H9 (cell line): ENCODE results near the gene GBE1. TPM values are rescaled to one million over a fixed set of nuclear protein-coding genes. Genes with fewer than 3 reads are reported as not detected.

Source experiments
- DNase-seq: peaks from one replicate; pipeline ENCODE4 v3.0.0-alpha.2; 2017
- H2AFZ ChIP-seq: one replicate; pipeline ENCODE4 v1.6.1; 2013; ENCODE audit warnings: mild to moderate bottlenecking, low read length, control low read depth, moderate library complexity
- H2AK5ac ChIP-seq: 2 replicates; pipeline ENCODE4 v1.6.1; 2013; ENCODE audit warnings: low read length, control low read depth, mixed read lengths; ENCODE audit not compliant: insufficient read length
- H2BK120ac ChIP-seq: one replicate; pipeline ENCODE4 v1.6.1; 2013; ENCODE audit warnings: low read depth, mild to moderate bottlenecking, low read length, control low read depth, inconsistent platforms; ENCODE audit not compliant: poor library complexity, severe bottlenecking
- H2BK12ac ChIP-seq: 2 replicates; pipeline ENCODE4 v1.6.1; 2013; ENCODE audit warnings: low read length, control low read depth, mixed read lengths, low read depth; ENCODE audit not compliant: insufficient read length
- H2BK15ac ChIP-seq: 2 replicates; pipeline ENCODE4 v1.6.1; 2013; ENCODE audit warnings: low read depth, low read length, control low read depth
- H2BK20ac ChIP-seq: one replicate; pipeline ENCODE4 v1.6.1; 2013; ENCODE audit warnings: low read depth, mild to moderate bottlenecking, low read length, control low read depth, inconsistent platforms; ENCODE audit not compliant: poor library complexity, severe bottlenecking
- H2BK5ac ChIP-seq: 2 replicates; pipeline ENCODE4 v1.6.1; 2013; ENCODE audit warnings: low read length, control low read depth, mixed read lengths; ENCODE audit not compliant: insufficient read length
- H3K14ac ChIP-seq: 2 replicates; pipeline ENCODE4 v1.6.1; 2013; ENCODE audit warnings: low read length, control low read depth; ENCODE audit not compliant: insufficient read depth
- H3K18ac ChIP-seq: 2 replicates; pipeline ENCODE4 v1.6.1; 2013; ENCODE audit warnings: low read depth, mild to moderate bottlenecking, mixed read lengths, low read length, control low read depth; ENCODE audit not compliant: insufficient read length
- H3K23ac ChIP-seq: 2 replicates; pipeline ENCODE4 v1.6.1; 2013; ENCODE audit warnings: low read length, control low read depth, mixed read lengths, low read depth; ENCODE audit not compliant: insufficient read length
- H3K23me2 ChIP-seq: 2 replicates; pipeline ENCODE4 v1.6.1; 2013; ENCODE audit warnings: low read depth, mild to moderate bottlenecking, mixed read lengths, low read length, control low read depth; ENCODE audit not compliant: insufficient read length, poor library complexity, severe bottlenecking
- H3K27ac ChIP-seq: 2 replicates; pipeline ENCODE4 v1.5.1; 2013; ENCODE audit warnings: low read length, control low read depth, mixed read lengths, low read depth; ENCODE audit not compliant: insufficient read length
- H3K27me3 ChIP-seq: 2 replicates; pipeline ENCODE4 v1.6.1; 2013; ENCODE audit warnings: low read length, control low read depth, inconsistent platforms; ENCODE audit not compliant: insufficient read depth
- H3K4ac ChIP-seq: 2 replicates; pipeline ENCODE4 v1.6.1; 2013; ENCODE audit warnings: low read depth, mild to moderate bottlenecking, control low read depth, inconsistent platforms, low read length, moderate library complexity
- H3K4me1 ChIP-seq: 2 replicates; pipeline ENCODE4 v1.6.1; 2013; ENCODE audit warnings: low read length, control low read depth, inconsistent platforms; ENCODE audit not compliant: insufficient read depth
- H3K4me2 ChIP-seq: 2 replicates; pipeline ENCODE4 v1.6.1; 2013; ENCODE audit warnings: low read length, control low read depth, mixed read lengths; ENCODE audit not compliant: insufficient read length, insufficient read depth
- H3K56ac ChIP-seq: 2 replicates; pipeline ENCODE4 v1.6.1; 2013; ENCODE audit warnings: low read depth, mild to moderate bottlenecking, mixed read lengths, low read length, control low read depth; ENCODE audit not compliant: insufficient read length
- H3K79me1 ChIP-seq: 2 replicates; pipeline ENCODE4 v1.6.1; 2013; ENCODE audit warnings: low read depth, mild to moderate bottlenecking, moderate library complexity, low read length, control low read depth, inconsistent platforms; ENCODE audit not compliant: insufficient read depth, poor library complexity, severe bottlenecking
- H3K79me2 ChIP-seq: 2 replicates; pipeline ENCODE4 v1.6.1; 2013; ENCODE audit warnings: low read length, control low read depth, inconsistent platforms; ENCODE audit not compliant: insufficient read depth
- H3K9ac ChIP-seq: 2 replicates; pipeline ENCODE4 v1.6.1; 2013; ENCODE audit warnings: low read length, control low read depth, mixed read lengths; ENCODE audit not compliant: insufficient read length; ENCODE audit errors: extremely low read depth
- H3K9me3 ChIP-seq: one replicate; pipeline ENCODE4 v1.6.1; 2013; ENCODE audit warnings: low read depth, low read length, inconsistent platforms; ENCODE audit not compliant: control insufficient read depth
- H3T11ph ChIP-seq: one replicate; pipeline ENCODE4 v1.6.1; 2013; ENCODE audit warnings: mild to moderate bottlenecking, low read length, control low read depth, inconsistent platforms
- H4K20me1 ChIP-seq: one replicate; pipeline ENCODE4 v1.6.1; 2013; ENCODE audit not compliant: control insufficient read depth, insufficient read length, insufficient read depth
- H4K5ac ChIP-seq: 2 replicates; pipeline ENCODE4 v1.6.1; 2013; ENCODE audit warnings: low read depth, mild to moderate bottlenecking, mixed read lengths, low read length, control low read depth; ENCODE audit not compliant: insufficient read length
- H4K8ac ChIP-seq: replicated peaks from 2 replicates; pipeline ENCODE4 v1.6.1; 2013; ENCODE audit warnings: low read length, control low read depth, mixed read lengths, low read depth; ENCODE audit not compliant: insufficient read length
- H4K91ac ChIP-seq: 2 replicates; pipeline ENCODE4 v1.6.1; 2013; ENCODE audit warnings: low read depth, mild to moderate bottlenecking, moderate library complexity, mixed read lengths, low read length, control low read depth; ENCODE audit not compliant: insufficient read length
- H3K27ac Mint-ChIP-seq, 3 experiments: 2 replicates in 2 of 3; 3 replicates in 1 of 3; pipeline ENCODE4 v1.8.0; 2020 to 2021; ENCODE audit warnings: mixed read lengths in 3 of 3, mild to moderate bottlenecking in 1 of 3, moderate library complexity in 1 of 3
- H3K27me3 Mint-ChIP-seq: 2 replicates; pipeline ENCODE4 v1.8.0; 2021; ENCODE audit warnings: low read depth, mild to moderate bottlenecking, moderate library complexity, mixed read lengths
- H3K36me3 Mint-ChIP-seq, 3 experiments: 2 replicates in 2 of 3; 3 replicates in 1 of 3; pipeline ENCODE4 v1.8.0; 2020 to 2021; ENCODE audit warnings: low read depth in 3 of 3, mixed read lengths in 3 of 3; ENCODE audit not compliant: insufficient read depth in 1 of 3
- H3K4me1 Mint-ChIP-seq, 2 experiments: 2 replicates each; pipeline ENCODE4 v1.8.0; 2020; ENCODE audit warnings: mixed read lengths in 2 of 2
- H3K4me3 Mint-ChIP-seq, 2 experiments: 2 replicates in 1 of 2; 3 replicates in 1 of 2; pipeline ENCODE4 v1.8.0; 2020 to 2021; ENCODE audit warnings: mild to moderate bottlenecking in 2 of 2, mixed read lengths in 2 of 2, moderate library complexity in 1 of 2
- H3K9me3 Mint-ChIP-seq, 2 experiments: 2 replicates in 1 of 2; 3 replicates in 1 of 2; pipeline ENCODE4 v1.8.0; 2020; ENCODE audit warnings: mild to moderate bottlenecking in 2 of 2, mixed read lengths in 2 of 2, moderate library complexity in 1 of 2
- CTCF ChIP-seq: fragments of 200-600 bp; sonication (generic); conservative IDR thresholded peaks from 3 replicates; pipeline ENCODE4 v1.8.0; 2021; ENCODE audit warnings: antibody characterized with exemption, mild to moderate bottlenecking
- WGBS: extraction: QIAGEN DNeasy Blood & Tissue Kit; methylation state at CpG from one replicate; pipeline ENCODE4 v1.1.7; 2013; ENCODE audit warnings: missing lambda C conversion rate, low lambda C conversion rate, mixed read lengths; ENCODE audit not compliant: insufficient read length; ENCODE audit errors: extremely low coverage; 5-methylcytosine and 5-hydroxymethylcytosine counted together
- total RNA-seq: library from RNA; stranded (reverse); gene quantifications from 2 replicates; pipeline ENCODE4 v1.2.1, GENCODE V29; 2021

GBE1 gene
- total RNA-seq, 1 experiment from 2014 or later: 13.8 TPM

- Histone ChIP-seq H3K4me1 (no peaks in the 10 kb centered on the region), H3K27me3 (no peaks in the 10 kb centered on the region), H2BK12ac (no peak overlapping the region), H2BK5ac (no peak overlapping the region), H3K18ac (no peak overlapping the region), H3K14ac (no peak overlapping the region), H3K79me2 (no peaks in the 10 kb centered on the region), H2AFZ (no peak overlapping the region), H3K79me1 (no peaks in the 10 kb centered on the region), H3K56ac (no peak overlapping the region), H3K9ac (no peak overlapping the region), H3K4ac (no peak overlapping the region), H2BK20ac (no peak overlapping the region), H3K23ac (no peak overlapping the region), H2AK5ac (no peak overlapping the region), H3T11ph (no peak overlapping the region), H3K27ac (no peak overlapping the region), H3K9me3 (no peaks in the 10 kb centered on the region), H4K8ac (no peak overlapping the region), H3K4me2 (no peak overlapping the region), H3K23me2 (no peaks in the 10 kb centered on the region), H4K5ac (no peak overlapping the region), H2BK120ac (no peak overlapping the region), H2BK15ac (no peak overlapping the region), H4K20me1 (no peaks in the 10 kb centered on the region), H4K91ac (no peak overlapping the region)
- H3K4me3 Mint-ChIP-seq: no peak overlapping the region
- peaks cover 2% of the 10 kb centered on the region in 2 experiments; a peak in 3 of 5 replicates for H3K9me3 Mint-ChIP-seq
- H3K27me3 Mint-ChIP-seq: no peaks in the 10 kb centered on the region
- no peak for DNase-seq
- H3K36me3 Mint-ChIP-seq: peaks cover 0 to 3% (median 2%) of the 10 kb centered on the region in 3 experiments; a peak in 1 of 7 replicates
- no peak overlapping the region for H3K27ac Mint-ChIP-seq
- WGBS: no CpG with 5 or more reads among the region's 1 CpG
- no peak for TF ChIP-seq CTCF
- no peaks in the 10 kb centered on the region for H3K4me1 Mint-ChIP-seq
These were observed 314.6 kb downstream of the GBE1 start for GRCh38 chr3:81446806-81447205.
